B cell (primary cell): ENCODE measurements around the gene ASB18. TPM values are rescaled to one million over a fixed set of nuclear protein-coding genes. Genes with fewer than 3 reads are reported as not detected.

Experiments
- ATAC-seq: fragments of 200-7000 bp; cut with Tn5 transposase; one replicate; pipeline ENCODE4 v1.10.0; 2021; ENCODE audit warnings: low read depth, mild to moderate bottlenecking, moderate number of reproducible peaks, moderate library complexity
- CTCF ChIA-PET: fragments of 350-600 bp; sonication (Branson Sonifier 250); formaldehyde crosslinking; loops from one replicate; lab custom pipeline; 2021; ENCODE audit warnings: antibody characterized with exemption, inconsistent platforms; lab: Charles Lee
- POLR2A ChIA-PET: fragments of 350-600 bp; sonication (Branson Sonifier 250); formaldehyde crosslinking; loops from one replicate; lab custom pipeline; 2021; ENCODE audit warnings: antibody characterized with exemption; lab: Charles Lee
- DNase-seq: peaks from one replicate; pipeline ENCODE4 v3.0.0; 2013
- H2AFZ ChIP-seq: 2 replicates; pipeline ENCODE4 v1.6.1; 2012; ENCODE audit warnings: mild to moderate bottlenecking, low read depth, low read length; ENCODE audit not compliant: insufficient read depth, poor library complexity, severe bottlenecking
- H3K27ac ChIP-seq, 2 donors: 1 replicate in 1 of 2; 2 replicates in 1 of 2; pipeline ENCODE4 v1.5.1; 2012 to 2013; ENCODE audit warnings: low read length in 2 of 2, mild to moderate bottlenecking in 2 of 2, moderate library complexity in 1 of 2
- H3K27me3 ChIP-seq, 4 experiments: fragments of 200-600 bp in 1 of 4; sonication (generic) in 1 of 4; replicated peaks in 1 of 4; 1 replicate in 2 of 4; 2 replicates in 2 of 4; pipeline versions ENCODE4 v1.6.1 to v1.7.0; 2013 to 2016; ENCODE audit warnings: low read length in 3 of 4, mild to moderate bottlenecking in 2 of 4, mixed read lengths in 1 of 4, moderate library complexity in 1 of 4; ENCODE audit not compliant: insufficient read depth in 4 of 4, control insufficient read depth in 3 of 4; ENCODE audit errors: control extremely low read depth in 1 of 4
- H3K36me3 ChIP-seq, 2 experiments: replicated peaks in 1 of 2; 1 replicate in 1 of 2; 2 replicates in 1 of 2; pipeline versions ENCODE4 v1.6.1 to v1.7.1; 2013; ENCODE audit warnings: low read length in 1 of 2; ENCODE audit not compliant: insufficient read depth in 2 of 2, control insufficient read depth in 1 of 2; ENCODE audit errors: control extremely low read depth in 1 of 2, extremely low read depth in 1 of 2
- H3K4me1 ChIP-seq, 2 donors: fragments of 200-600 bp in 1 of 2; sonication (generic) in 1 of 2; 1 replicate in 1 of 2; 2 replicates in 1 of 2; pipeline versions ENCODE4 v1.5.1 to v1.6.1; 2013 to 2017; ENCODE audit warnings: low read length in 2 of 2; ENCODE audit not compliant: control insufficient read depth in 2 of 2, insufficient read depth in 2 of 2
- H3K4me2 ChIP-seq: replicated peaks from 2 replicates; pipeline ENCODE3; 2012; ENCODE audit warnings: mild to moderate bottlenecking, low read depth, low read length; ENCODE audit not compliant: poor library complexity, severe bottlenecking
- H3K4me3 ChIP-seq, 5 experiments: fragments of 200-600 bp in 1 of 5; sonication (generic) in 1 of 5; 1 replicate in 3 of 5; 2 replicates in 2 of 5; pipeline versions ENCODE4 v1.5.1 to v1.7.0; 2011 to 2016; ENCODE audit warnings: low read length in 4 of 5, mild to moderate bottlenecking in 4 of 5, low read depth in 2 of 5, control low read depth in 1 of 5, moderate library complexity in 1 of 5; ENCODE audit not compliant: insufficient read depth in 1 of 5; ENCODE audit errors: control extremely low read depth in 1 of 5, extremely low read depth in 1 of 5
- H3K79me2 ChIP-seq: fragments of 200-600 bp; sonication (generic); one replicate; pipeline ENCODE4 v1.6.0; 2016; ENCODE audit warnings: low read length; ENCODE audit not compliant: control insufficient read depth, insufficient read depth
- H3K9ac ChIP-seq: fragments of 200-600 bp; sonication (generic); 2 replicates; pipeline ENCODE4 v1.6.1; 2017; ENCODE audit warnings: mild to moderate bottlenecking, low read length, moderate library complexity
- H3K9me3 ChIP-seq, 3 donors: one replicate each; pipeline versions ENCODE4 v1.6.1 to v1.7.1; 2013; ENCODE audit warnings: low read length in 2 of 3; ENCODE audit not compliant: control insufficient read depth in 2 of 3, insufficient read depth in 1 of 3; ENCODE audit errors: control extremely low read depth in 1 of 3
- H4K20me1 ChIP-seq: 2 replicates; pipeline ENCODE4 v1.6.0; 2012; ENCODE audit warnings: mild to moderate bottlenecking, low read length; ENCODE audit not compliant: insufficient read depth, control insufficient read depth, poor library complexity, severe bottlenecking
- H3K27ac Mint-ChIP-seq: one replicate; pipeline ENCODE4 v1.8.0; 2021; ENCODE audit warnings: mixed read lengths
- H3K27me3 Mint-ChIP-seq: one replicate; pipeline ENCODE4 v1.8.0; 2021; ENCODE audit warnings: mixed read lengths
- H3K4me1 Mint-ChIP-seq: one replicate; pipeline ENCODE4 v1.8.0; 2021; ENCODE audit warnings: mixed read lengths
- H3K4me3 Mint-ChIP-seq: one replicate; pipeline ENCODE4 v1.8.0; 2021; ENCODE audit warnings: mixed read lengths
- H3K9me3 Mint-ChIP-seq: one replicate; pipeline ENCODE4 v1.8.0; 2022; ENCODE audit warnings: mixed read lengths; ENCODE audit not compliant: insufficient read depth
- EZH2 ChIP-seq: IDR thresholded peaks from 2 replicates; pipeline ENCODE4 v1.6.1; 2012; ENCODE audit warnings: borderline replicate concordance, low read depth, mild to moderate bottlenecking, moderate library complexity, low read length; ENCODE audit not compliant: insufficient read depth, poor library complexity, severe bottlenecking
- whole genome bisulfite sequencing: methylation state at CpG from one replicate; pipeline ENCODE4 v1.1.5; 2013; ENCODE audit warnings: missing lambda C conversion rate; ENCODE audit not compliant: insufficient coverage; 5-methylcytosine and 5-hydroxymethylcytosine counted together
- intact Hi-C: fragments of 100-400 bp; cut with micrococcal nuclease; formaldehyde crosslinking; loops from one replicate; pipeline ENCODE4 v1.10.0; 2022
- polyA plus RNA-seq: library from polyadenylated mRNA; depleted of rRNA; stranded (reverse); fragments of >200 nt; gene quantifications from 2 replicates; pipeline ENCODE4 v1.2.3, GENCODE V29; 2012
- total RNA-seq, 2 donors: library from RNA; stranded (reverse); fragments of 120-200 nt in 1 of 2; gene quantifications; 1 replicate in 1 of 2; 2 replicates in 1 of 2; pipeline versions ENCODE4 v1.2.3 to v1.2.4, GENCODE V29; 2013 to 2022
- TF ChIP-seq, protein P1 (sequence below): fragments of 200-600 bp; IDR thresholded peaks from one replicate; pipeline ENCODE4 v1.8.0; 2022; ENCODE audit warnings: antibody characterized with exemption, mild to moderate bottlenecking

Gene ASB18
- total and polyA plus RNA-seq, 2 donors (not counting 1 experiment from before 2014, with no cell fraction given), result not detected

DNA sequence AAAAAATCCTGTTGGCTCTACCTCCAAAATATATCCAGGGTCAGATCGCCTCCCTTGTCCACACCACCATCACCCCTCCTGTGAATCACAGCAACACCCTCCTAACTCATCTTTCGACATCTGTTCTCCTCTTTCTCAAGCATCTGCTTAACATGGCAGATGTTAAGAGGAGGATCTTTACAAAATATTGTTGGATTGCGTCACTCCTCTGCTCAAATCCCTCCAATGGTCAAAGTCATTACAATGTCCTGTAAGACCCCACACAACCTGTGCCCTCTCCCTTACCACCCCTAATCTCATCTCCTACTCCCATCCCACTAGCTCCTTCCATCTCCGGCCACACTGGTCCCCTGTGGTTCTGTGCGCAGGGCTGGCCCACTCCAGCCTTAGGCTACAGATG lies 59.3 kb downstream of the ASB18 start:
- Mint-ChIP-seq H3K27me3 (peaks cover 7% of the 10 kb centered on the region), H3K27ac (no peak overlapping the region), H3K4me1 (no peaks in the 10 kb centered on the region), H3K9me3 (peaks cover 2% of the 10 kb centered on the region), H3K4me3 (no peak overlapping the region)
- Histone ChIP-seq H3K9me3 (peaks cover 0 to 19% (median 5%) of the 10 kb centered on the region in 3 donors), H4K20me1 (no peaks in the 10 kb centered on the region), H3K4me3 (no peak overlapping the region), H3K27me3 (peaks cover 0 to 3% (median 0%) of the 10 kb centered on the region in 4 experiments), H3K79me2 (no peaks in the 10 kb centered on the region), H3K4me2 (no peak overlapping the region), H3K9ac (no peak overlapping the region), H3K36me3 (no peaks in the 10 kb centered on the region), H3K27ac (no peak overlapping the region), H3K4me1 (no peaks in the 10 kb centered on the region), H2AFZ (no peak overlapping the region)
- no peak for ATAC-seq
- ChIA-PET CTCF (no interaction called here), POLR2A (no interaction called here)
- TF ChIP-seq EZH2, result no peak
- TF ChIP-seq, protein P1, sequence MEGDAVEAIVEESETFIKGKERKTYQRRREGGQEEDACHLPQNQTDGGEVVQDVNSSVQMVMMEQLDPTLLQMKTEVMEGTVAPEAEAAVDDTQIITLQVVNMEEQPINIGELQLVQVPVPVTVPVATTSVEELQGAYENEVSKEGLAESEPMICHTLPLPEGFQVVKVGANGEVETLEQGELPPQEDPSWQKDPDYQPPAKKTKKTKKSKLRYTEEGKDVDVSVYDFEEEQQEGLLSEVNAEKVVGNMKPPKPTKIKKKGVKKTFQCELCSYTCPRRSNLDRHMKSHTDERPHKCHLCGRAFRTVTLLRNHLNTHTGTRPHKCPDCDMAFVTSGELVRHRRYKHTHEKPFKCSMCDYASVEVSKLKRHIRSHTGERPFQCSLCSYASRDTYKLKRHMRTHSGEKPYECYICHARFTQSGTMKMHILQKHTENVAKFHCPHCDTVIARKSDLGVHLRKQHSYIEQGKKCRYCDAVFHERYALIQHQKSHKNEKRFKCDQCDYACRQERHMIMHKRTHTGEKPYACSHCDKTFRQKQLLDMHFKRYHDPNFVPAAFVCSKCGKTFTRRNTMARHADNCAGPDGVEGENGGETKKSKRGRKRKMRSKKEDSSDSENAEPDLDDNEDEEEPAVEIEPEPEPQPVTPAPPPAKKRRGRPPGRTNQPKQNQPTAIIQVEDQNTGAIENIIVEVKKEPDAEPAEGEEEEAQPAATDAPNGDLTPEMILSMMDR, result no peak
- no peak for DNase-seq
- intact Hi-C loops, result no loop called here
- WGBS, result 86% methylated on average over 3 of the region's 5 CpGs

DNA sequence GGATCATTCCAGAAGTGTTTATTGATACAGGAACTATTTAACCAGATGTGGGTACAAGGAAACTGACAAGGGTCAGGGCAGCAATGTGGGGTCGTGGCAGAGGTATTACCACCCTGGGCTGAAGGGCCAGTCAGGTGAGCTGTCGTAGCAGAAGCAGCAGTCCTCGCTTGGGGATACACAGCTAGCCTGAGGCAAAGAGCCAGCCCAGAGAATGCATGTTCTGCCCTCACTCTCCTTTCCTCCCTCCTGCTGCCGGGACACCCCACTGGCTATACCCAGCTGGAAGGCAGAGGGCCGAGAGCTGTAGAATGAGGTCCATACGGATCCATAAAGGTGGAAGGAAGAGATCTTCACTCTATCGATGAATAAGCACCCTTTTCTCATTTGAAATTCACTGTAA lies 63.8 kb downstream of the ASB18 start:
- no peaks in the 10 kb centered on the region for H3K4me1 Mint-ChIP-seq
- Histone ChIP-seq H3K4me2 (no peak overlapping the region), H3K4me3 (no peak overlapping the region), H3K9me3 (peaks cover 0 to 7% (median 0%) of the 10 kb centered on the region in 3 donors), H3K27ac (no peak overlapping the region), H4K20me1 (no peaks in the 10 kb centered on the region), H3K36me3 (no peaks in the 10 kb centered on the region), H3K9ac (no peak overlapping the region), H3K79me2 (no peaks in the 10 kb centered on the region), H2AFZ (no peak overlapping the region), H3K4me1 (no peaks in the 10 kb centered on the region), H3K27me3 (peaks cover 0 to 3% (median 0%) of the 10 kb centered on the region in 4 experiments)
- ChIA-PET POLR2A (no interaction called here), CTCF (no interaction called here)
- ATAC-seq (no peak), DNase-seq (no peak)
- H3K27ac Mint-ChIP-seq, result no peak overlapping the region
- WGBS, result 74% methylated on average over 3 of the region's 7 CpGs
- H3K9me3 Mint-ChIP-seq, result no peaks in the 10 kb centered on the region
- H3K4me3 Mint-ChIP-seq, result no peak overlapping the region
- no peak for TF ChIP-seq EZH2
- TF ChIP-seq, protein P1, result no peak
- intact Hi-C loops, result no loop called here
- no peaks in the 10 kb centered on the region for H3K27me3 Mint-ChIP-seq
